GM19035 (cell line): ENCODE measurements around the gene RBBP4.
"Not testable (repeated sequence)": the region's sequence is repeated elsewhere in the genome, so short reads cannot be mapped to it uniquely, and the experiment has no call there.

Experiments used
- ATAC-seq: cut with Tn5 transposase; IDR thresholded peaks from one replicate; pipeline ENCODE4 v1.9.1; 2021; ENCODE audit not compliant: unreplicated experiment

The RBBP4 gene

DNA sequence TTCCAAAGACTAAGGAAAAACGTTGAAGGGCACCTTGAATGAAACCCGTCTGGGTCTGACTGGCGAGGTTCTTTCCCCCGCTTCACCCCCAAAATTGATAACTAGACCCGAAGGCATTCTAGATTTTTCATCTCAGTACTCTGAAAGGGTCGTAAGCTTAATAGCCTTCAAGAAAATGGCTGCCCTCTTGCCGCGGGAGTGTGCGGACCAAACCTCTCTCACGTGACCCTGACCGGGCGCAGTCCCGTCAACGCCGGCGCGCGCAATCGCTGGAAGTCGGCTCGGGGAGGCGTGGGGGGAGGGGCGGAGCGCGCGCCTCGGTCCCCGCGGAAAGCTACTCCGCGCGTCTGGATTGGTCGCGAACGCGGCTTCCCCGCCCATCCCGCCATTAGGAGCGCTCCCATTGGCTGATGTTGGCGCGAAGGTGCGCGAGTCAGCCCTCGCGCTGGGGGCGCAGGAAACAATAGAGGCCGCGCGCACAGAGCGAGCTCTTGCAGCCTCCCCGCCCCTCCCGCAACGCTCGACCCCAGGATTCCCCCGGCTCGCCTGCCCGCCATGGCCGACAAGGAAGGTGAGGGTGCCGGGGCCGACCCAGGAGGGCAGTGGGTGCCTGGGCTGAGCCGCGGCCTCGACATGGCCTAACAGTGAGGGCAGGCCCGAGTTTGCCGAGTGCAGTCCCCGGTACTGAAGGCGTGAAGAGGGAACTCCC lies at the start of gene RBBP4:
TSS of gene RBBP4 (plus strand) at position 457 of the 709 bp plus-strand sequence. CDS start at position 556, 99 bp downstream.
- ATAC-seq = peak; percentile 84

DNA sequence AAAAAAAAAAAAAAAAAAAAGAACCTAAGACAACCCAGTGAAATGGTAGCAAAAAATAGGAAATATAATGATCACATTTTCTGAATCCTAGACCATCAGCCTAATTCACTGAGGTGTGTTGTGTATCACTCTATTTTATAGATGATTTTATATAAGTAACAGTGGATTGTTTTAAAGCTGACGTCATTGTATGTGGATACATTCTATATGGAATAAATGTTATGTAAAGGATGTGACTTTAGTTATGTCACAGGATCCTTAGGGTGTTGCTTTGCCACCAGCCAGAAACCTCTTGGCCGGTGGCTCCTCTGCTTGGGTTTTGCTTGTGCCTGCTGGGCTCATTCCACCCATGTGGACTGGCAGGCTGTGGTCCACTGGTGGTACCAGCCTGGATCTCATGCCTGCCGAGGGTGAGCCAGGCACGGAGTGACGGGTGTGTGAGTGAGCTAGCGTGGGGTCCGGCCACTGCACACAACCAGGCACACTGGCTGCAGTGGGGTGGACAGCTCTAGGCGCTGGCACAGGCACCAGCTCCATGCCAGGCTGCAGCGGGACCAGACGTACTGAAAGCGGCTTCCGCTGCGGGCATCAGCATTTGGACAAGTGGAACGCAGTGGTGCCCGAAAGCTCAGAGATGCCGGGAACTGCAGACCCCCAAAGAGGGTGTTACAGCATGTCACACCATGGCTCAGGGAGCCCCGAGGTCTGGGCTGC lies 45.1 kb upstream of the RBBP4 start:
- ATAC-seq = no peak

GRCh38 chr1:32606565-32607371 lies 44.2 kb upstream of the RBBP4 start:
- ATAC-seq = no peak

- no peak for ATAC-seq
Measured at GRCh38 chr1:32609180-32609579, 41.8 kb upstream of the RBBP4 start.

- ATAC-seq = no peak
Measured at GRCh38 chr1:32611859-32612188, 39.2 kb upstream of the RBBP4 start.

DNA sequence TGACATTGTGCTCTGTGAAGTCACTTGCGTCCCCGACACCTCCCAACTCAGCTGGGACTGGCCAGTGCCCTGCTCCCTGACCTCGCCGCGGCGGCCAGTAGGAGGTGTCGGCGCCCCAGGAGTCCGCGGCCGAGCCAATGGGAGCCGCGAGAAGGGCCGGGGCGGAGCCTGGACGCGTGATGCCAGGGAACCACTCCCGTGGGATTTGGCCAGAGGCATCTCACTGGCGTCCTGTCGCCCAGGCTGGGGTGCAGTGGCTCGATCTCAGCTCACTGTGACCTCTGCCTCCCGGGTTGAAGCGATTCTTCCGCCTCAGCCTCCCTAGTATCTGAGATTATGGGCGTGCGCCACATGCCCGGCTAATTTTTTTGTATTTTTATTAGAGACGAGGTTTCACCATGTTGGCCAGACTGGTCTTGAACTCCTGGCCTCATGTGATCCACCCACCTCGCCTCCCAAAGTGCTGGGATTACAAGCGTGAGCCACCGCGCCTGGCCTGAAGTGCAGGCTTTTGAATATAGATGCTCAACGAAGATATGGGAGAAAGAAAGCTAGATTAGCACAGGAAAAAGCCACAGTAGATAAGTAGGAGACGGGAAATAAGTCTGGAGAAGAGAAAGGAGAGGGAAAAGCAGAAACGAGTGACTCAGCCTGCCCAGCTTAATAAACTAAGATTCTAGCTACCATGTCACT lies 38.7 kb upstream of the RBBP4 start:
- ATAC-seq = peak; percentile 79

DNA sequence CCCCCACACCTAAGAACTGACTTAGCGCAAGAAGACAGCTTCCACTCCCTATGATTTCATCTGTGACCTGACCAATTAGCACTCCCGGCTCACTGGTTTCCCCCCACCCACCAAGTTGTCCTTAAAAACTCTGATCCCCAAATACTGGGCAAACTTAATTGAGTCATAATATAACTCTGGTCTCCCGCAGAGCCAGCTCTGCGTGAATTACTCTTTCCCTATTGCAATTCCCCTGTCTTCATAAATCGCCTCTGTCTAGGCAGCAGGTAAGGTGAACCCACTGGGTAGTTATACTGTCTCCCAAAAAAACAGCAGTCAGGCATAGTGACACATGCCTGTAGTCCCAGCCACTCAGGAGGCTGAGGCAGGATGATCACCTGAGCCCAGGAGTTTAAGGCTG lies 37.5 kb upstream of the RBBP4 start:
- ATAC-seq = no peak

GRCh38 chr1:32618673-32619221 lies 32.3 kb upstream of the RBBP4 start:
- no peak for ATAC-seq

DNA sequence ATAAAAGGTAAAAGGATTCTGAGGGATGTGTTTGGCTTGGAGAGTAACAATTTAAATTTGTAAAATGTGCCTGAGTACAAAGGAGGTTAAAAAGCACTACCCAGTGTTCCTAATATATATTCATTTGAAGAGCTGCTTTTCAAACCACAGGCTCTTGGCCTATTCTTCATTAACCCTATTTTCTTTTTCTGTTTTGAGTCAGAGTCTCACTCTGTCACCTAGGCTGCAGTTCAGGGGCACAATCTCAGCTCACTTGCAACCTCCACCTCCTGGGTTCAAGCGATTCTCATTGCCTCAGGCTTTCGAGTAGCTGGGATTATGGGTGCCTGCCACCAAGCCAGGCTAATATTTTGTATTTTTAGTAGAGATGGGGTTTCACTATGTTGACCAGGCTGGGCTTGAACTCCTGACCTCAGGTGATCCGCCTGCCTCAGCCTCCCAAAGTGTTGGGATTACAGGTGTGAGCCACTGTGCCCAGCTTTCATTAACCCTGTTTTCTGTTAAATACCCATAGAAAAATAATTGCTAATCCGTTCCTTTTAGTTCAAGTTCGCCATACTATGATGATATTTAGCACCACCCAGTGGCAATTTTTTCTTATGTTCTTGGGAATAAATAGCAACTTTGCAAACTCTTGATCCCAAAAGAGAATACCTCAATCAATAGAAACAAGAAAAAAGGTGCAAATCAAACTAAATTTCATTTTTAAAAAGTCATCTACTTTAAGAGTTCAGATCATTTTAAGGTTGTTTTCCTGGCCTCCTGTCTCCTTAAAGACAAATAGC lies 31.1 kb upstream of the RBBP4 start:
- peak; percentile 60 for ATAC-seq

DNA sequence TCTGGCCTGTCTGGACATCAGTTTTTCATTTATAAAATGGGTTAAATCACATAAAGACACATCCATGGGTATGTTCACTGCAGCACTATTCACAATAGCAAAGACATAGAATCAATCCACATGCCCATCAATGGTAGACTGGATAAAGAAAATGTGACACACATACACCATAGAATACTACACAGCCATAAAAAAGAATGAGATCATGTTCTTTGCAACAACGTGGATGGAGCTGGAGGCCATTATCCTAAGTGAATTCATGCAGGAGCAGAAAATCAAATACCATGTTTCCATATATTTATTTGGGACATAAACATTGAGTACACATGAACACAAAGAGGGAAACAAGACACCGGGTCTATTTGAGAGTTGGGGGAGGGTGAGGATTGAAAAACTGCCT lies 28.8 kb upstream of the RBBP4 start:
- ATAC-seq = no peak

- no peak for ATAC-seq
Measured at GRCh38 chr1:32622806-32623681, 28.0 kb upstream of the RBBP4 start.

DNA sequence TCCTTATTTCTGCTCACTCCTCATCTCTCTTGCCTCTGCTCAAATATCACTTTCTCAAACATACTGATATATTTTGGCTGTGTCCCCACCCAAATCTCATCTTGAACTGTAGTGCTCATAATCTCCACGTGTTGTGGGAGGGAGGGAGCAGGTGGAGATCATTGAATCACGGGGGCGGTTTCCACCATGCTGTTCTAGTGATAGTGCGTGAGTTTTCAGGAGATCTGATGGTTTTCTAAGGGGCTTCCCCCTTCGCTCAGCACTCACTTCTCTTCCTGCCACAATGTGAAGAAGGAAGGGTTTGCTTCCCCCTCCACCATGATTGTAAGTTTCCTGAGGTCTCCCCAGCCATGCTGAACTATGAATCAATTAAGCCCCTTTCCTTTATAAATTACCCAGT lies 27.2 kb upstream of the RBBP4 start:
- no peak for ATAC-seq

GRCh38 chr1:32626176-32626575 lies 24.8 kb upstream of the RBBP4 start:
- ATAC-seq = no peak

- ATAC-seq = no peak
Measured at GRCh38 chr1:32627596-32628162, 23.3 kb upstream of the RBBP4 start.

- not testable (repeated sequence) for ATAC-seq
Measured at GRCh38 chr1:32630173-32630572, 20.8 kb upstream of the RBBP4 start.

DNA sequence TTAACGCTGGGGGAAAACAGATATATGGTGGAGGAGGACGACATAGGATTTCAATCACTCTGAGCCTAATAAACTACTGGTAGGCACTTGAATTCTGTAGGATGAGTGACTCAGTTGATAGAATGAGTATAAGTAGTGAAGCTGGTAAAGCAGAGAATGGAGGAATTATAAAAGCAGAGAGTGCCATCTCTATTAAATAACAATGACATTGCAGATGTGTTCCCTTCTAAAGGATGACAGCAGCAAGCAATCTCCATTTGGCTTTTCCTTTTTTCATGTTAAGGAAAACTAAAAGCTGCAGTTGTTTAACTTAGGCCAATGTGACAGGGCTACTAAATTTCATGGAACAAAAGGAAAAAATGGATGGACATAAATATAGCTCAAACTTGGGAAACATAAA lies 18.2 kb upstream of the RBBP4 start:
- no peak for ATAC-seq

DNA sequence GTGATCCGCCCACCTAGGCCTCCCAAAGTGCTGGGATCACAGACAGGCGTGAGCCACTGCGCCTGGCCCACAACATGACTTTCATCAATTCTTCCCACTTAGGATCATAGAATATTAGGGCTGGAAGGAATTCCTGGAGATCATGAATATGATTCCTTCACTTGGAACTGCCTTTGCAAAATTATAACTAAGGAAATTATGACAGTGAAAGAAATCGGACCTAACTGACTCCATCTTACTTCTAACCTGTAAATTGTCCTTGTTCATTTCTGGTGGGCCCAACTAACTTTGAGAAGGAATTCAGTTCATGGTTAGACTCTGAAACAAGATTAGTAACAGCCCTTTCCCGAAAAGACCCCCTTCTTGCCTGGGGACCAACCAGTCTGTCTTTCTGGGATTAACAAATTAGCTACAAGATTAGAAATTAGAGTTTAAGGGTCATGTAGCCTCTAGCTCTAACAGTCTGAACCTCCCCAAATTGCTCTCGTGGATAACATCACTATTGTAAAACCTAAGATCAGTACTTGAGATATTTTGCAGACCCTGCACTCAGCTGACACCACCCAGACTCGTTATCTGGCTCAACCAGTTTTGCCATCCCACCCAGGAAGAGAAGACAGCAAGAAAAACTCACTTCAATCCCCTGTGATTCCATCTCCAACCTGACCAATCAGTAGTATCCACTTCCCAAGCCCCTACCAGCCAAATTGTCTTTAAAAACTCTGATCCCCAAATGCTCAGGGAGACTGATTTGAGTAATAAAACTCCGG lies 15.3 kb upstream of the RBBP4 start:
- no peak for ATAC-seq
